ENCODE measurements around the gene NPW. TPM values are rescaled to one million over a fixed set of nuclear protein-coding genes. Genes with fewer than 3 reads are reported as not detected.

Gene NPW
- total and polyA plus RNA-seq, 2 donors (not counting 3 experiments of a cell fraction or from before 2014, with no cell fraction given) = 0.84 to 3.3 TPM

GRCh38 chr16:1976951-1977874, 42.4 kb upstream of the NPW start:
- Histone ChIP-seq H3K4me3 (replicated peaks in 1 of 3; ENCODE audit: insufficient read depth in 1 of 3, low read depth in 1 of 3, low read length in 3 of 3) (no peak overlapping the region), H3K4me2 (ENCODE audit: insufficient read depth, low read length) (no peak overlapping the region), H3K9me3 (replicated peaks; ENCODE audit: control insufficient read depth, insufficient read depth, low read length) (no peaks in the 10 kb centered on the region), H3K4me1 (ENCODE audit: control insufficient read depth, extremely low read depth, insufficient read depth, low read length) (peaks cover 4% of the 10 kb centered on the region), H3K9me1 (replicated peaks; ENCODE audit: control insufficient read depth, extremely low read depth, insufficient read depth, low read length) (no peaks in the 10 kb centered on the region), H2AFZ (ENCODE audit: low read depth, low read length) (no peak overlapping the region), H3K79me2 (ENCODE audit: control insufficient read depth, insufficient read depth, low read length) (peaks cover 13% of the 10 kb centered on the region), H4K20me1 (replicated peaks; ENCODE audit: control insufficient read depth, extremely low read depth, insufficient read depth, low read length) (no peaks in the 10 kb centered on the region), H3K27me3 (ENCODE audit: control insufficient read depth in 2 of 2, insufficient read depth in 2 of 2, low read length in 2 of 2) (peaks cover 29 to 31% of the 10 kb centered on the region in 2 experiments), H3K27ac (ENCODE audit: insufficient read depth, low read depth, low read length) (no peak overlapping the region), H3K36me3 (ENCODE audit: control insufficient read depth in 2 of 2, extremely low read depth in 1 of 2, insufficient read depth in 2 of 2, low read length in 2 of 2) (peaks cover 9 to 37% of the 10 kb centered on the region in 2 experiments), H3K9ac (replicated peaks; ENCODE audit: extremely low read depth, insufficient read depth, low read length) (no peak overlapping the region)
- CTCF ChIA-PET = no interaction called here
- FAIRE-seq (no peak), DNase-seq (ENCODE audit: low read depth, low spot score) (no peak)
- BruUV-seq (replicated peaks) = no TSS peak
- intact Hi-C loops (cut with micrococcal nuclease) = no loop called here
- TF ChIP-seq FOS (IDR thresholded peaks at IDR 0.05; ENCODE audit: borderline replicate concordance, insufficient read depth, low read length) (no peak), GATA2 (IDR thresholded peaks at IDR 0.05; ENCODE audit: insufficient read depth, insufficient read length, low read depth, low read length) (no peak), JUN (IDR thresholded peaks at IDR 0.05; ENCODE audit: borderline replicate concordance, insufficient read depth, insufficient read length, low read depth) (no peak), EZH2 (IDR thresholded peaks at IDR 0.05; ENCODE audit: borderline replicate concordance, low read depth, low read length, severe bottlenecking) (no peak)
- dilution Hi-C loops (cut with MboI; ENCODE audit: extremely low pct_ligation_motif_present, low sequenced_read_pairs) = no loop called here
- POLR2A ChIA-PET = no interaction called here

- TSS peak; percentile 4 for BruUV-seq (replicated peaks)
- intact Hi-C loops (cut with micrococcal nuclease) (no loop called here), dilution Hi-C loops (cut with MboI; ENCODE audit: extremely low pct_ligation_motif_present, low sequenced_read_pairs) (no loop called here)
- no peak overlapping the region for H3K4me2 ChIP-seq (ENCODE audit: insufficient read depth, low read length)
- no peaks in the 10 kb centered on the region for H3K9me1 ChIP-seq (replicated peaks; ENCODE audit: control insufficient read depth, extremely low read depth, insufficient read depth, low read length)
- no peaks in the 10 kb centered on the region for H4K20me1 ChIP-seq (replicated peaks; ENCODE audit: control insufficient read depth, extremely low read depth, insufficient read depth, low read length)
- POLR2A ChIA-PET = no interaction called here
- no peak overlapping the region for H3K4me3 ChIP-seq (replicated peaks in 1 of 3; ENCODE audit: insufficient read depth in 1 of 3, low read depth in 1 of 3, low read length in 3 of 3)
- TF ChIP-seq FOS (IDR thresholded peaks at IDR 0.05; ENCODE audit: borderline replicate concordance, insufficient read depth, low read length) (no peak), POLR2AphosphoS5 (IDR thresholded peaks at IDR 0.05; ENCODE audit: insufficient read depth, low read depth, low read length) (no peak), MAX (IDR thresholded peaks at IDR 0.05; ENCODE audit: insufficient read depth, insufficient read length) (no peak), CTCF (IDR thresholded peaks at IDR 0.05; ENCODE audit: extremely low read depth in 1 of 2, insufficient read depth in 1 of 2, low read depth in 1 of 2, low read length in 2 of 2) (no peak)
- FAIRE-seq (no peak), DNase-seq (ENCODE audit: low read depth, low spot score) (no peak)
- H3K36me3 ChIP-seq (ENCODE audit: control insufficient read depth in 2 of 2, extremely low read depth in 1 of 2, insufficient read depth in 2 of 2, low read length in 2 of 2) = peaks cover 9 to 37% of the 10 kb centered on the region in 2 experiments
- no peak overlapping the region for H2AFZ ChIP-seq (ENCODE audit: low read depth, low read length)
- CTCF ChIA-PET = no interaction called here
- H3K9me3 ChIP-seq (replicated peaks; ENCODE audit: control insufficient read depth, insufficient read depth, low read length) = no peaks in the 10 kb centered on the region
- no peak overlapping the region for H3K27ac ChIP-seq (ENCODE audit: insufficient read depth, low read depth, low read length)
- peaks cover 6% of the 10 kb centered on the region for H3K79me2 ChIP-seq (ENCODE audit: control insufficient read depth, insufficient read depth, low read length)
- no peak overlapping the region for H3K9ac ChIP-seq (replicated peaks; ENCODE audit: extremely low read depth, insufficient read depth, low read length)
- H3K4me1 ChIP-seq (ENCODE audit: control insufficient read depth, extremely low read depth, insufficient read depth, low read length) = peaks cover under 1% of the 10 kb centered on the region
- H3K27me3 ChIP-seq (ENCODE audit: control insufficient read depth in 2 of 2, insufficient read depth in 2 of 2, low read length in 2 of 2) = peaks cover 34 to 37% of the 10 kb centered on the region in 2 experiments
Measured at GRCh38 chr16:1977875-1978268, 41.7 kb upstream of the NPW start.
